Retina (tissue), 1 donor: ENCODE measurements around the gene TRPM2.

Experiments
- DNase-seq: peaks from one replicate; pipeline ENCODE4 v3.0.0-alpha.2; 2016

Gene TRPM2

DNA sequence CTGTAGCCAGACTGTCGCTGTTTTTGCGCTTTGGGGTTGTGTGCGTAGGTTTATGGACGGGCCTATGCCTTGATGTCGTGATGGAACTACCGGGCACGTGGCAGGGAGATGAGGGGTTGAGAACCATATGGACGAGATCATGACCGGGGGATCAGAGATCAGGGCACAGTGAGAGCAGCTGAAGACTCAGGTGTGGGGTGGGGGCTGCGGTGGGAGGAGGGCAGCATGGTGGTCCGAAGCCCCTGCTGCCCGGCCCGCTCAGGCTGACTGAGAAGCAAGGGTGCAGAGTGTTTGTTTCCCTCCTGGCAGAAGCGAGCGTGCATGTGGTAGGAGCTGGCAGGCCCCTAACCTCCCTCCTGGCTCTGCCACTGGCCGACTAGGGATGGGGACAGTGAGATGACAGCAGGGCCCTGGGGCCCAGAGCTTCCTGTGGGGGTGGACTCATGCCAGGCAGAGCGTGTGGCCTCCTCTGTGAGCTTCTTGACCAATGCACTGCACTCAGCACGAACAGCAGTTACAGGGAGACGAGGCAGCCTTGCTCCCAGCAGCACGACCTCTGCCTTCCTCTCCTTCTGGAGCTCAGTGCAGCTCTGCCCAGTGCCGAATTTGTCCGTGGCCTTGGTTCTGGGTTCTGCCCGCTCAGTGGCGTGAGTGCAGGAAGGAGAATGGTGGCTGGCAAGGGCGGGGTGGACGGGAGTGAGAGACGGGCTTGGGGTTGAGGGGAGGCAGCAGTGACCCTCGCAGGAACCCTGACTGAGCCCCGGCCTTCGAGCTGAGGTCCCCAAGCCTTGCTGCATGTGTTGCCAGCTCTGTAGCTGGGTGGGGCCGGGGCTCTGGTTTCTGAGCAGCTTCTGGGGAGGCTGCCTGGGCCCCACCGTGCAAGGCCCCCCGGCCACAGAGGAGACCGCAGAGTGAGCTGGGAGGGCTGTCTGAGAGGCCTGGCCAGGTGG is 79.7 kb downstream of the TRPM2 start:
- no peak for DNase-seq

DNA sequence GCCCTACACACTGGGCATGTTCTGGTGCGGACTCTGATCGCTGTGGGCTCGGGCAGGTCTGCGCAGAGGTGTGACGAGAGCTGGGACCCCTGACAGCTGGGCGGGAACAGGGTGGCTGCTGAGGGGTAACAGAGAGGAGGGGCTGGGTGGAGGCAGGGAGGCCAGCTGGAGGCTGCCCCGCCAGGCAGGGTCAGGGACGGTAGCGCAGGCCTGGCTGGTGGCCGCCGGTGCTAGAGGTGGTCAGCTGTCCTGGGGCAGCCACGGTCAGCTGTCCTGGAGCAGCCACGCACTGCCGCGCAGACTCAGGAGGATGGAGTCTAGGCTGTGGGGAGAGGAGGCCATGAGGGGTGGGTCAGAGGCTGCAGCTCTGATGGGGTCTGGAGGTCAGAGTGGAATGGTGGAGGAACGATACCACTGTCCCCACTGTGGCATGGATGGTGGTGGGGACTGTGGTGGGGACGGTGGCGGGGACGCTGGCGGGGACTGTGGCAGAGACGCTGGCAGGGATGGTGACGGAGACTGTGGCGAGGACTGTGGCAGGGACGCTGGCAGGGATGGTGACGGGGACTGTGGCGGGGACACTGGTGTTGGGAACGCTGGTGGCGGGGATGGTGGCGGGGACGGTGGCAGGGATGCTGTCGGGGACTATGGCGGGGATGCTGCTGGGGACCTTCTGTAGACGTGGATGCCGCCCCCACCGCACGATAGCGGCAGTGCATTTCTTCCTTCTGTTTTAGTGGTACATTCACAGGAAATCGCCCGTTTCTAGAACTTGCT is 80.6 kb downstream of the TRPM2 start:
- no peak for DNase-seq

DNA sequence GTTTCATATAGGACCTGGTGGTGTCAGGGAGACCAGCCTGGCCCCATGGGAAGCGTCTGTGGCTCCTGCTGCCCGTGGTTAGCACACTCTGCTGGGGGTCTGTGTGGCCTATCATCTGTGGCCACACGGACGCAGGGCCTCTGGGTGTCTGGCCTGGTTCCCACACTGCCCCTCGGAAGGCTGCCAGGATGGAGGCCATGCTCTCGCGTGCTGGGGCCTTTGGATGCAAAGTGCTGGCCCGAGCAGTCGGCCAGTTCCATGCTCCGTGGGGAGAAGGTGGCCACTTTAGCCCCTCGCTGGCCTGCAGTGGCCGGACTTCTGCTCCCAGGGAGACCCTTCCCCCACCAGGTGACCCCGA is 81.1 kb downstream of the TRPM2 start:
- no peak for DNase-seq

DNA sequence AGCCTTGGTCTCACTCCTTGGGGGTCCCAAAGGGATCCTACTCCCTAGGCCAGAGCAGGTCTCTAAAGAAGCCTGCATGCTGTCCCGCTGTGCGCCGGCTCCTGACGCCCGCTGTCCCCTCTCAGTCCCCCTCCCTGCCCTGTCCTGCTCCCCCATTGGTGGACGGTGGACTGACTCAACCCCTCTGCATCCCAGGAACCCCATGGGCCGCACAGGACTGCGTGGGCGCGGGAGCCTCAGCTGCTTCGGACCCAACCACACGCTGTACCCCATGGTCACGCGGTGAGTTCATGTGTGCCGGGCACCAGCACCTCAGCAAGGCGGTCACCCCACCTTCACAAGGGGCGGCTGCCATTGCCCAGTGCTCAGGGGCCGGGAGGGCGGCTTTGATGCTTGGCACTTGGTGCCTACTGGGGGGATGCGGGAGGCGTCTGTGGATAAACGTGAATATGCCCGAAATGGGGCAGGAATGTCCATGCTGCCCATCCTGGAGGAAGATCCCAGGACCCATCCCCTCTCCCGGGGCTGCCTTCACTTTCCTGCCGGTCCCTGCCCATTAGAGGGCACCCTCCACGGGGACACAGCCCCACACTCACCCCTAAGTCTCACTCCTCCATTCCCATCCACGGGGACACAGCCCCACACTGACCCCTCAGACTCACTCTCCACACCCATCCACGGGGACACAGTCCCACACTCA is 81.7 kb downstream of the TRPM2 start:
- DNase-seq = no peak

DNA sequence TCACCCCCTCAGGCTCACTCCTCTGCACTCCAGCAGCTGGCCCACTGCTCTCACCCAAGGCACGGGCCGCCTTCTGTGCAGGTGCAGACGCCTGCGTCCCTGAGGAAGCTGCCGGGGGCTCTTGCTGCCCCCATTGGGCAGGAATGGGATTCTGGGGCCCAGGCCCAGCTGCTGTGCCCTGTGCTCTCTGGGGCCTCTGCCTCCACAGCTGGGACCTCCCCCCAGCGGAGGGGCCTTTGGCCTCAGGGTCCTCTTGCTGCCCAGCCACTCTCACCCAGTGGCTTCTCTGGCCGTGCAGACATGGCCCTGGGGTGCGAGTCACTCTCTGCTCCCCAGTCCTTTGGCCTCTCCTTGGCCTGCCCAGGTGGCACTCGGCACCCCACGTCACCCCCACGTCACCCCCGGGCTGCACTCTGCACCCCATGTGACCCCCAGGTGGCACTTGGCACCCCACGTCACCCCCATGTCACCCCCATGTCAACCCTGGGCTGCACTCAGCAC is 82.7 kb downstream of the TRPM2 start:
- no peak for DNase-seq

DNA sequence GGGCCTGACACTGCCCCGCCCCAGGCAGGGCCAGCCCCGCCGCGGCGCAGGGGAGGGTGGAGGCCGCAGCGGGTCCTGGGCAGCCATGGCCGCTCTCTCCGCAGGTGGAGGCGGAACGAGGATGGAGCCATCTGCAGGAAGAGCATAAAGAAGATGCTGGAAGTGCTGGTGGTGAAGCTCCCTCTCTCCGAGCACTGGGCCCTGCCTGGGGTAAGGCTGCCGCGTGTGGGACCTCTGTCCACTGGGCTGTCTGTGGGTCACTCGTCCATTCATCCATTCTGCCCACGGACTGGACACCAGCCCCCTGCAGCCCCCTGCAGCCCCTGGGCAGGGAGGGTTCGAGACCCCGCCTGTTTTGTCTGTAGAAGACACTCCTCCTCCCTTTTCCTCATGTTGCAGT is 83.5 kb downstream of the TRPM2 start:
- no peak for DNase-seq

DNA sequence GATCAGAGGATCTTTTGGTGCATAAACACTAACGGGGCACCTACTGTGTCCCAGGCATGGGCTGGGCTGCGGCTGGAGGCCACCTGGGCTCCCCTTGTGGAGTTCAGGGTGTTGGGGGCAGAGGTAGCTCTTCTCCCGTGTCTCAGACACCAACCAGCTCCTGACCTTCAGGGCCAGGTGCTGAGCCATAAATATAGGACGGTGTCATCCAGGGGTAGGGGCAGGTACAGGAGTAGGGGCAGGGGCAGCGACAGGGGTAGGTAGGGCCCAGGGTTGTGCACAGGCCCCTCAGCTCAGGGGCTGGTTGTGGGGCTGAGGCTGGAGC is 83.9 kb downstream of the TRPM2 start:
- DNase-seq = no peak

DNA sequence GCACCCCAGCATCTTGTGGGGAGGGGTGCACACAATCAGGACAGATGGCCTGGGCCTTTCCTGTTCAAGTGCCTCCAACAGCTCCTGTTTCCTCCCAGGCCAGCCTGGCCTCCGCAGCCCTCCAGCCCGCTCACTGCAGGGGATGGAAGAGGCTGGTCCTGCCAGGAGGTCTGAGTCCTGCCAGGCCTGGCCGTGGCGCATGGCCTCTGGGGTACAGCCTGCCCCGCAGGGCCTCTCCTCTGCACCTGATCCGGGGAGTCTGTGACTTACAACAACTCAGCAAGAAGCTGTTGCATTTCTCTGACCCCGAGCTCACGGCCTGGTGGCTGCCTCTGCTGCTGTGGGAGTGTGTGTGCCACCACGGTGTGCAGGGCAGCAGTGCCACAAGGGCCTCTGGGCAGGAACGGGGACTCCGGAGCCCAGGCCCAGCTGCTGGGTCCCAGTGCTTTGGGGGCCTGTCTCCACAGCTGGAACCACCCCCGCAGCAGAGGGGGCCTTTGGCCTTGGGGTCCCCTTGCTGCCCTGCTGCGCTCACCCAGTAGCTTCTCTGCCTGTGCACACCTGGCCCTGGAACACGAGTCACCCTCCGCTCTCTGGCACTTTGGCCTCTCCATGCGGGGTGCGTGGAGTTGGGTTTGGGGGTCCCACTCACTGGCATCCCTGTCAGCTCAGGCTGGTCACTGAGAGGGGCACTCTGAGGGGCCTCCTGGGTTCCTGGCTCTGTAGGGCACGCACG is 84.4 kb downstream of the TRPM2 start:
- no peak for DNase-seq

DNA sequence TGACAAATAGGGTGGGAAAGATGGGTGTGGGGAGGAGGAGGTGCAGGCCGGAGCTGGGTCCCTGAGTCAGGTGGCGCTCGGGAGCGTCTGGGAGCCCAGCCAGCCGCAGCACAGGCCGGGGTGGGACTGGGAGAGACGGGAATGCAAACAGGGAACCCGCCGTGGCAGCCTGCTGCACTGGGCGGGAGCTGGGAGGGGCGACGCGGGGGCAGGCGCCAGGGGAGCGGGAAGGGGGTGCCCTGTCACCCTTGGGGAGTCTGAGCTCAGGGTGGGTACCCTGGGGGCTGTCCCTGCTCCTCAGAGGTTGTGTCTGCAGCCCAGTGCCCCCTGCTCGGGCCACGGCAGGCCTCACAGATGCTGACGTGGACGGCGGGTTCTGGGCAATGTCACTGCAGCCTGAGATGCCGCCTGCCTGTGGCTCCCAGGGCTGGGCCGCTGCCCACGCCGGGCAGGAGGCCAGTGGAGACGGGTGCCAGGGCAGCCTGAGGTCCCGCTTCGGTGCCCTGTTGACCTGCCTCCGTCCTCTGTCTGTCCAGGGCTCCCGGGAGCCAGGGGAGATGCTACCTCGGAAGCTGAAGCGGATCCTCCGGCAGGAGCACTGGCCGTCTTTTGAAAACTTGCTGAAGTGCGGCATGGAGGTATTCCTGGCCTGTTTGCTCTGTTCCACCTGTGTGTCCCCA is 85.2 kb downstream of the TRPM2 start:
- no peak for DNase-seq

DNA sequence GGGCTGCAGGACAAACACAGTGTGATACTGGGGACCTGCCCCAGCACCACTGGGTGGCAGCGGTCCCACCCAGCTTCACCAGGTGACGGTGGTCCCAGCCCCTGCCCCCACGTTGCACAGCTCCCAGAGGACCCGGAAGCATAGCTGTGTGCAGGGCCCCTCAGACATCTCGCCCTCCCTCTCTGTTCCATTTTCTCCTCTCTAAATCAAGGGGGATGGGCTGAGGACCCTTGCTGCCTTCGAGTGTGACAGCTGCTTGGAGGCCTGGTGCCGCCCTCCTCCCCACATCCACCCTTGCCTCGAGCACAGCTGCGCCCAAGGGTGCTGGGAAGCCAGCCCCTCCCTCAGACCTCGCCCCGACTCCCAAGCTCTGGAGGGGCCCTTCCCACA is 85.8 kb downstream of the TRPM2 start:
- no peak for DNase-seq

DNA sequence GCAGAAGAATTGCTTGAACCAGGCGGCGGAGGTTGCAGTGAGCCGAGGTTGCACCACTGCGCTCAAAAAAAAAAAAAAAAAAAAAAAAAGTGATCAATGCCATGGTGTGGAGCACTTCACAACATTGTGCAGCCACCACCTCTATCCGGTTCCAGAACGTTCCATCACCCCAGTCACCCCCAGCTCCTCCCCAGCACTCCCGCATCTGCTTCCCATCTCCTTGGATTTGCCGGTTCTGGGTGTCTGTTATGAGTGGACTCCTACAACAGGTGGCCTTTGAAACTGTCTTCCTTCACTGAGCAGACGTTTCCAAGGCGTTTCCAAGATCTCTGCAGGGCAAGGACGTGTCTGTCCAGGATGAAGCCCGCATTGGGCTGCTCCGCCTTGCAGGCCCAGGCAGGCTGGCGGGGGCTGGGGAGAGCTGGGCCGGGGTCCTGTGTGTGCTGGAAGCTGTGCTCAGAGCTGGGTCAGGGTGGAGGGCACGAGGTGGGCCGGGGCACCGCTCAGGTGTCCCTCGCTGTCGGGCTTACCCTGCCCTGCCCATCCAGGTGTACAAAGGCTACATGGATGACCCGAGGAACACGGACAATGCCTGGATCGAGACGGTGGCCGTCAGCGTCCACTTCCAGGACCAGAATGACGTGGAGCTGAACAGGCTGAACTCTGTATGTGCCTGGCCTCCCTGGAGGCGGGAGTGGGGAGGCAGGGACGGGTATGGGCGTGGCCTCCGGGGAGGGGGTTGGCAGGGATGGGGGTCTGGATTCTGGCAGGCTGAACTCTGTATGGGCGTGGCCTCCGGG is 87.0 kb downstream of the TRPM2 start:
- DNase-seq = no peak

DNA sequence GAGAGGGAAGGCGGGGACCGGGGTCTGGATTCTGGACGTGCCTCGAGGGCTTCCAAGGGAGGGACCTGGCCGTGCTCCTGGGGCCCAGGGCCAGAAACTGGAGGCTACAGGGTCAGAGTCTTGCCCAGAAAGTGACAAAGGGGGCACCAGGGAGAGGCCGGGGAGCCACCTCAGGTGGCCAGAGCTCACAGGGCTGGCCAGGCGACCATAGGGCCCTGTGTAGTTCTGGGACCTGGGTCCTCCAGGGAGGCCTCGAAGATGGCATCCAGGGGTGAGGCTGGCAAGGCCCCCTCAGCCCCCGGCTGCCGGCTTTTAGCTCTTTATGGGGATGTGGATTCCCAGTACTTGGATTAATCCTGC is 87.6 kb downstream of the TRPM2 start:
- no peak for DNase-seq

DNA sequence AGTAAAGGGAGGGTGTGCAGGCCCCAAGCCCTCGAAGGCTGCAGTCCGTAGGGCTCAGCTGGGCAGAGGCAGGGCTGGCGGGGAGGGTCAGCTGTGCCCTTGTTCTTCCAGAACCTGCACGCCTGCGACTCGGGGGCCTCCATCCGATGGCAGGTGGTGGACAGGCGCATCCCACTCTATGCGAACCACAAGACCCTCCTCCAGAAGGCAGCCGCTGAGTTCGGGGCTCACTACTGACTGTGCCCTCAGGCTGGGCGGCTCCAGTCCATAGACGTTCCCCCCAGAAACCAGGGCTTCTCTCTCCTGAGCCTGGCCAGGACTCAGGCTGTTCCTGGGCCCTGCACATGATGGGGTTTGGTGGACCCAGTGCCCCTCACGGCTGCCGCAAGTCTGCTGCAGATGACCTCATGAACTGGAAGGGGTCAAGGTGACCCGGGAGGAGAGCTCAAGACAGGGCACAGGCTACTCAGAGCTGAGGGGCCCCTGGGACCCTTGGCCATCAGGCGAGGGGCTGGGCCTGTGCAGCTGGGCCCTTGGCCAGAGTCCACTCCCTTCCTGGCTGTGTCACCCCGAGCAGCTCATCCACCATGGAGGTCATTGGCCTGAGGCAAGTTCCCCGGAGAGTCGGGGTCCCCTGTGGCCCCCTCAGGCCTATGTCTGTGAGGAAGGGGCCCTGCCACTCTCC is 88.3 kb downstream of the TRPM2 start:
- no peak for DNase-seq

DNA sequence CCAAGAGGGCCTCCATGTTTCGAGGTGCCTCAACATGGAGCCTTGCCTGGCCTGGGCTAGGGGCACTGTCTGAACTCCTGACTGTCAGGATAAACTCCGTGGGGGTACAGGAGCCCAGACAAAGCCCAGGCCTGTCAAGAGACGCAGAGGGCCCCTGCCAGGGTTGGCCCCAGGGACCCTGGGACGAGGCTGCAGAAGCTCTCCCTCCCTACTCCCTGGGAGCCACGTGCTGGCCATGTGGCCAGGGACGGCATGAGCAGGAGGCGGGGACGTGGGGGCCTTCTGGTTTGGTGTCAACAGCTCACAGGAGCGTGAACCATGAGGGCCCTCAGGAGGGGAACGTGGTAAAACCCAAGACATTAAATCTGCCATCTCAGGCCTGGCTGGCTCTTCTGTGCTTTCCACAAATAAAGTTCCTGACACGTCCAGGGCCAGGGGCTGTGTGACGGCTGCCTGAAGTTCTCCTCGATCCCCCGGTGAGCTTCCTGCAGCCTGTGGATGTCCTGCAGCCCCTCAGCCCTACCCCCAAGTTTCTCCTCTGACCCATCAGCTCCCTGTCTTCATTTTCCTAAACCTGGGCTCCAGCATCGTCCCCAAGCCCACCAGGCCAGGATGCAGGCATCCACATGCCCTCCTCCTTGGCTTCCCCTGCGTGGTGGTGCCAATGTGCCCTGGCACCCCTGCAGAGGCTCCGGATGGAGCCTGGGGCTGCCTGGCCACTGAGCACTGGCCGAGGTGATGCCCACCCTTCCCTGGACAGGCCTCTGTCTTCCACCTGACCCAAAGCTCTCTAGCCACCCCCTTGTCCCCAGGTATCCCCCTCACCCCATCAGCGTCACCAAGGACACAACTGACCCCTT is 89.1 kb downstream of the TRPM2 start:
- DNase-seq = no peak

DNA sequence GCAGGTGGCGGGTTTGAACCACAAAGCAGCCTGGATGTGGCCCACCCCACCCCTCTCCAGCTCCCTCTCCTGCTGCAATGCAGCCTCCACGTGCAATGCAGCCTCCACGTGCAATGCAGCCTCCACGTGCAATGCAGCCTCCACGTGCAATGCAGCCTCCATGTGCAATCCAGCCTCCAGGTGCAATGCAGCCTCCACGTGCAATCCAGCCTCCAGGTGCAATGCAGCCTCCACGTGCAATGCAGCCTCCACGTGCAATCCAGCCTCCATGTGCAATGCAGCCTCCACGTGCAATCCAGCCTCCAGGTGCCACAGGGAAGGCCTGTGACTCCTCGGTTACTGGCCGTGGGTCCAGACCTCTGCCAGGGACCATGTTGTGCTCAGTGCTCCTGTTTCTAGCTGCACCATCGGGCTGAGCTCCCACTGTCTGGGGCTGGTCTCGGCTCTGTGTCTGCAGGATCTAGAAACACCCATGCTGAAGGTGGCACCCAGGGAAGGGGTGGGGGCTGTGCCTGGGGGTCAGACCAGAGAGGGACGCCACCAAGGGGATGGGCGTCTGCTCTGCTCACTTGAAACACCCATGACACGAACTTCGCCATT is 90.0 kb downstream of the TRPM2 start:
- no peak for DNase-seq

DNA sequence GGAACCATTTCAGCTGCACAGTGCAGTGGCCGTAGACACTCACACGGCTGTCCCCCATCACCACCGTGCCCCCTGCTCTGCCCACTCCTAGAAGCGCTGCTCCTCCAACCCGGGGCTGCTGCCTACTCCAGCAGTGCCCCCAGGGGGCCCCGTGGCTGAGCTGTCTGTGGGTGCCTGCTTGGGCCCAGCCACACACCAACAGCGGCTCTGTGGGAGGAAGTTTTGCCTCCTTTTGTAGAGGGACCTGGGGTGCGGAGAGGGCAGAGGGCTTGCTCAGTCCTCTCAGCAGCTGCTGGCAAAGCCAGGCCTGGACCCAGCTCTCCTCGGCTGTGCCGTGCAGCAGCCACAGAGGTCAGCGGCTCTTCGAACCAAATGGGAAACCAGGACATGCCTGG is 90.5 kb downstream of the TRPM2 start:
- DNase-seq = no peak

DNA sequence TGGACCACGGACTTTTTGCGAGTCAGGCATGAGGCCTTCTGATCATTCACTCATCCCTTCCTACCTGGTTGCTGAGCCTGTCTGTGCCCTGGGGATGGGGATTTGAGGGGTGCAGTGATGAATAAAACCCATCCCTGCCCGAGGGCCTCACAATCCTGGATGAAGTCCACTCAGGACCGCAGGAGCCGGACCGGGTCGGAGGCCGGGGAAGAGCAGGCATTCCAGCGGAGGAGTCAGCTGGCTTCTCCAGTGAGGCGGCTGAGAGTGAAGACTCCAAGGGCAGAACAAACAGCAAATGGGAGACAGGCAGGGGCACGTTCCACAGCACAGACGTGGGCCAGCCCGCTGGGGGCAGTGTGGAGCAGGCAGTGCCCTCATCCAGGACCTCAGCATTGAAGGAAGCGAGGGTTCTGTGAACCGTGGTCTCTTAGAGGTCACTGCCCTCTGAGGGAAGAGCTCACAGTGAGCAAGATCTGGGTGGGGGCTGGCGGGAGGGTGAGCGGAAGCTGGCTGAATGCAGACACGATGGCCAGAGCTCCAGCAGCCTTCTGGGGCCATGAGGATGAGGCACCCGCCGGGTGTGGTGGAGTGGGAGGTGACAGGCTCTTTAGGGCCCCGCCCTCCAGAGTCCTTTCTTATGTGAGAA is 91.0 kb downstream of the TRPM2 start:
- DNase-seq = no peak

DNA sequence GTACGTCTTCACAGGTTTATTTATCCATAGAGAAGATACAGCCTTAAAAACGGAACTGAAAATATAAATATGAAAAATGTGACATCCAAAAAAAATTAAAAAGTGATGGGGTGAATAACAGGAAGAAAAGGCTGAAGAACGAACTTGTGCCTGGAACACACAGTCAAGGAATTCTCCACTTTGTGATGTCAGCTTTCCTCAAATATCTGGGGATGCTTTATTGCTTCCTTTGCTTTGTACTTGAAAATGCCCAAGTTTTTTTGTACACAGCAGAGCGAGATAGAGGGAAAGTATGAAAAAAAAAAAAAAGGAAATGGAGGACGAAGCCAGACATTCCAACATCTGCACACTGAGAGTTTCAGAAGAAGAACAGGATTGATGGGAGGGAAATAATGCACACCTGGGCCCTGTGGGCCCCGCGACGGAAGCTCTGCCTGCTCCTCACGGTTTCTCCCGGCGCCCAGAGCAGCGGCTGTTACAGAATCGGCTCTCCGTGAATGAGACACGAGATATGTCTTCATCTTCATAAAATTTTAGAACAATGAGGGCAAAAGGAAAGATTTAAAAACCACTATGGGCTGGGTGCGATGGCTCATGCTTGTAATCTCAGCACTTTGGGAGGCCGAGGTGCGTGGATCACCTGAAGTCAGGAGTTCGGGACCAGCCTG is 91.9 kb downstream of the TRPM2 start:
- DNase-seq = no peak
